ENCODE data around the gene ZBTB8OS.
"Not testable (repeated sequence)": the region's sequence is repeated elsewhere in the genome, so short reads cannot be mapped to it uniquely, and the experiment has no call there.

ZBTB8OS gene

GRCh38 chr1:32650248-32650751 is at the start of gene ZBTB8OS:
Gene ZBTB8OS (minus strand): TSS chr1:32650550. CDS start chr1:32650529, 21 bp downstream.
- peak; percentile 86 to 97 (median 94) for DNase-seq
- intact Hi-C loops (cut with DNase I), result loop anchor here (10.0 kb wide), 1 partner anchor 255 kb away; the partner anchor contains the start of gene BSDC1

- DNase-seq, result peak in 1 of 42 donors; percentile 30
- intact Hi-C loops (cut with DNase I), result not testable (repeated sequence)
Observed at GRCh38 chr1:32696996-32697395, 46.6 kb upstream of the ZBTB8OS start.

- DNase-seq, result no peak
- intact Hi-C loops (cut with DNase I), result no loop called here
Observed at GRCh38 chr1:32696041-32696440, 45.7 kb upstream of the ZBTB8OS start.

- peak in 38 of 42 donors; percentile 5 to 80 (median 44) for DNase-seq
Observed at GRCh38 chr1:32695098-32695904, 45.0 kb upstream of the ZBTB8OS start.

GRCh38 chr1:32693455-32694174 is 43.3 kb upstream of the ZBTB8OS start:
- DNase-seq, result peak in 1 of 42 donors; percentile 36
- intact Hi-C loops (cut with DNase I), result no loop called here

More at GRCh38 chr1:32695098-32695904, 45.0 kb upstream of the ZBTB8OS start:
- intact Hi-C loops (cut with DNase I), result no loop called here

GRCh38 chr1:32686387-32686786 is 36.0 kb upstream of the ZBTB8OS start:
- no peak for DNase-seq
- intact Hi-C loops (cut with DNase I), result no loop called here

- peak in 1 of 42 donors; percentile 3 for DNase-seq
- intact Hi-C loops (cut with DNase I), result no loop called here
Observed at GRCh38 chr1:32685498-32685897, 35.1 kb upstream of the ZBTB8OS start.

- intact Hi-C loops (cut with DNase I), result no loop called here
- DNase-seq, result peak in 5 of 42 donors; percentile 36 to 44 (median 39)
Observed at GRCh38 chr1:32684167-32684811, 33.9 kb upstream of the ZBTB8OS start.

- DNase-seq, result no peak
- intact Hi-C loops (cut with DNase I), result no loop called here
Observed at GRCh38 chr1:32683397-32683796, 33.0 kb upstream of the ZBTB8OS start.

GRCh38 chr1:32681999-32682398 is 31.6 kb upstream of the ZBTB8OS start:
- no peak for DNase-seq
- intact Hi-C loops (cut with DNase I), result no loop called here

GRCh38 chr1:32681509-32681908 is 31.2 kb upstream of the ZBTB8OS start:
- no peak for DNase-seq
- intact Hi-C loops (cut with DNase I), result no loop called here

GRCh38 chr1:32680642-32681041 is 30.3 kb upstream of the ZBTB8OS start:
- intact Hi-C loops (cut with DNase I), result no loop called here
- no peak for DNase-seq

GRCh38 chr1:32679993-32680392 is 29.6 kb upstream of the ZBTB8OS start:
- DNase-seq; intact Hi-C loops (cut with DNase I): not testable (repeated sequence)

- DNase-seq, result no peak
- intact Hi-C loops (cut with DNase I), result no loop called here
Observed at GRCh38 chr1:32676945-32677344, 26.6 kb upstream of the ZBTB8OS start.

GRCh38 chr1:32668716-32669115 is 18.4 kb upstream of the ZBTB8OS start:
- intact Hi-C loops (cut with DNase I); DNase-seq: not testable (repeated sequence)

GRCh38 chr1:32666901-32667566 is 16.7 kb upstream of the ZBTB8OS start:
- DNase-seq, result no peak
- intact Hi-C loops (cut with DNase I), result no loop called here

- intact Hi-C loops (cut with DNase I), result no loop called here
- no peak for DNase-seq
Observed at GRCh38 chr1:32665915-32666314, 15.6 kb upstream of the ZBTB8OS start.

- DNase-seq, result no peak
- intact Hi-C loops (cut with DNase I), result loop anchor here (10.0 kb wide), 1 partner anchor 265 kb away; the partner anchor contains the start of gene BSDC1
Observed at GRCh38 chr1:32659581-32659980, 9.2 kb upstream of the ZBTB8OS start.
